Measurements from ENCODE around the gene ZNF217. TPM values are rescaled to one million over a fixed set of nuclear protein-coding genes. Genes with fewer than 3 reads are reported as not detected.
"Not testable (repeated sequence)": the region's sequence is repeated elsewhere in the genome, so short reads cannot be mapped to it uniquely, and the experiment has no call there.

Gene ZNF217
- total and polyA plus RNA-seq, 10 of the 15 experiments (the other 5 are each of a cell fraction or from before 2014, with no cell fraction given), result 8.5 to 76.6 (median 40.6) TPM

GRCh38 chr20:53536382-53536781 lies 57.3 kb downstream of the ZNF217 start:
- H3K9me3 ChIP-seq (replicated peaks; ENCODE audit: control insufficient read depth, insufficient read depth, low read length); FAIRE-seq; H3K36me3 ChIP-seq (ENCODE audit: control insufficient read depth in 2 of 2, insufficient read depth in 2 of 2, low read length in 1 of 2); H3K4me3 ChIP-seq; H3K4me1 ChIP-seq (ENCODE audit: control insufficient read depth, insufficient read depth, low read length); DNase-seq (ENCODE audit: low read depth, low spot score); CTCF ChIA-PET; H3K9ac ChIP-seq (ENCODE audit: control insufficient read depth, insufficient read depth, low read length); POLR2A ChIA-PET; BruUV-seq (replicated peaks); H3K27ac ChIP-seq (ENCODE audit: control insufficient read depth, insufficient read depth); SMC1A ChIA-PET (ENCODE audit: uncharacterized antibody, unreplicated experiment); H3K79me2 ChIP-seq (ENCODE audit: control insufficient read depth, insufficient read depth, low read length); ATAC-seq; H3K27me3 ChIP-seq (replicated peaks in 1 of 2; ENCODE audit: control insufficient read depth in 2 of 2, insufficient read depth in 2 of 2, low read length in 1 of 2); in situ Hi-C loops (cut with MboI); H3K4me2 ChIP-seq (ENCODE audit: control insufficient read depth, insufficient read depth); H4K20me1 ChIP-seq (ENCODE audit: control insufficient read depth, insufficient read depth); H2AFZ ChIP-seq (ENCODE audit: control insufficient read depth, low read depth, low read length); RAD21 ChIA-PET (ENCODE audit: unreplicated experiment): not testable (repeated sequence)
- 75% methylated on average over 3 of the region's 3 CpGs for WGBS (ENCODE audit: insufficient coverage, insufficient replicate concordance, low lambda C conversion rate, missing lambda C conversion rate)
- intact Hi-C loops (cut with micrococcal nuclease; ENCODE audit: unreplicated experiment), result loop anchor here (10.0 kb wide), 1 partner anchor 282 kb away; no protein-coding TSS in a partner anchor

- Histone ChIP-seq H2AFZ (ENCODE audit: control insufficient read depth, low read depth, low read length) (no peak overlapping the region), H3K4me3 (no peak overlapping the region), H3K79me2 (ENCODE audit: control insufficient read depth, insufficient read depth, low read length) (no peaks in the 10 kb centered on the region), H3K9ac (ENCODE audit: control insufficient read depth, insufficient read depth, low read length) (no peak overlapping the region), H3K9me3 (replicated peaks; ENCODE audit: control insufficient read depth, insufficient read depth, low read length) (no peaks in the 10 kb centered on the region), H4K20me1 (ENCODE audit: control insufficient read depth, insufficient read depth) (no peaks in the 10 kb centered on the region), H3K36me3 (ENCODE audit: control insufficient read depth in 2 of 2, insufficient read depth in 2 of 2, low read length in 1 of 2) (no peaks in the 10 kb centered on the region), H3K4me1 (ENCODE audit: control insufficient read depth, insufficient read depth, low read length) (no peaks in the 10 kb centered on the region), H3K27ac (ENCODE audit: control insufficient read depth, insufficient read depth) (no peak overlapping the region), H3K27me3 (replicated peaks in 1 of 2; ENCODE audit: control insufficient read depth in 2 of 2, insufficient read depth in 2 of 2, low read length in 1 of 2) (no peaks in the 10 kb centered on the region), H3K4me2 (ENCODE audit: control insufficient read depth, insufficient read depth) (no peak overlapping the region)
- FAIRE-seq (no peak), DNase-seq (ENCODE audit: low read depth, low spot score) (no peak), ATAC-seq (no peak)
- ChIA-PET SMC1A (ENCODE audit: uncharacterized antibody, unreplicated experiment) (no interaction called here), POLR2A (no interaction called here), RAD21 (ENCODE audit: unreplicated experiment) (no interaction called here), CTCF (no interaction called here)
- BruUV-seq (replicated peaks), result no TSS peak
- WGBS (ENCODE audit: insufficient coverage, insufficient replicate concordance, low lambda C conversion rate, missing lambda C conversion rate), result 28% methylated on average over 4 of the region's 4 CpGs
- in situ Hi-C loops (cut with MboI), result no loop called here
- TF ChIP-seq, protein P1, sequence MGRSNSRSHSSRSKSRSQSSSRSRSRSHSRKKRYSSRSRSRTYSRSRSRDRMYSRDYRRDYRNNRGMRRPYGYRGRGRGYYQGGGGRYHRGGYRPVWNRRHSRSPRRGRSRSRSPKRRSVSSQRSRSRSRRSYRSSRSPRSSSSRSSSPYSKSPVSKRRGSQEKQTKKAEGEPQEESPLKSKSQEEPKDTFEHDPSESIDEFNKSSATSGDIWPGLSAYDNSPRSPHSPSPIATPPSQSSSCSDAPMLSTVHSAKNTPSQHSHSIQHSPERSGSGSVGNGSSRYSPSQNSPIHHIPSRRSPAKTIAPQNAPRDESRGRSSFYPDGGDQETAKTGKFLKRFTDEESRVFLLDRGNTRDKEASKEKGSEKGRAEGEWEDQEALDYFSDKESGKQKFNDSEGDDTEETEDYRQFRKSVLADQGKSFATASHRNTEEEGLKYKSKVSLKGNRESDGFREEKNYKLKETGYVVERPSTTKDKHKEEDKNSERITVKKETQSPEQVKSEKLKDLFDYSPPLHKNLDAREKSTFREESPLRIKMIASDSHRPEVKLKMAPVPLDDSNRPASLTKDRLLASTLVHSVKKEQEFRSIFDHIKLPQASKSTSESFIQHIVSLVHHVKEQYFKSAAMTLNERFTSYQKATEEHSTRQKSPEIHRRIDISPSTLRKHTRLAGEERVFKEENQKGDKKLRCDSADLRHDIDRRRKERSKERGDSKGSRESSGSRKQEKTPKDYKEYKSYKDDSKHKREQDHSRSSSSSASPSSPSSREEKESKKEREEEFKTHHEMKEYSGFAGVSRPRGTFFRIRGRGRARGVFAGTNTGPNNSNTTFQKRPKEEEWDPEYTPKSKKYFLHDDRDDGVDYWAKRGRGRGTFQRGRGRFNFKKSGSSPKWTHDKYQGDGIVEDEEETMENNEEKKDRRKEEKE (IDR thresholded peaks at IDR 0.05), result no peak
- intact Hi-C loops (cut with micrococcal nuclease; ENCODE audit: unreplicated experiment), result loop anchor here (10.0 kb wide), 1 partner anchor 281 kb away; no protein-coding TSS in a partner anchor
Observed at GRCh38 chr20:53535878-53536277, 57.8 kb downstream of the ZNF217 start.

Measured in GM12878 (cell line).